GM23248 (cell line): Measurements from ENCODE around the gene ASAP2. TPM values are rescaled to one million over a fixed set of nuclear protein-coding genes. Genes with fewer than 3 reads are reported as not detected.

Experiments
- DNase-seq: peaks from one replicate; pipeline ENCODE4 v3.0.0-alpha.2; 2015
- H2AFZ ChIP-seq: fragments of 200-600 bp; sonication (generic); 2 replicates; pipeline ENCODE4 v1.6.1; 2016; ENCODE audit warnings: antibody characterized with exemption
- H3F3A ChIP-seq: fragments of 200-600 bp; sonication (generic); 2 replicates; pipeline ENCODE4 v1.6.1; 2016; ENCODE audit warnings: mild to moderate bottlenecking, antibody characterized with exemption, mixed run types; ENCODE audit not compliant: insufficient read depth
- H3K27ac ChIP-seq: fragments of 200-600 bp; sonication (generic); 2 replicates; pipeline ENCODE4 v1.5.1; 2016; ENCODE audit warnings: mild to moderate bottlenecking
- H3K27me3 ChIP-seq: fragments of 200-600 bp; sonication (generic); replicated peaks from 2 replicates; pipeline ENCODE4 v1.6.1; 2016; ENCODE audit warnings: mild to moderate bottlenecking; ENCODE audit not compliant: insufficient read depth
- H3K36me3 ChIP-seq: fragments of 200-600 bp; sonication (generic); 2 replicates; pipeline ENCODE4 v1.6.1; 2016; ENCODE audit warnings: low read depth, mild to moderate bottlenecking
- H3K4me1 ChIP-seq: fragments of 200-600 bp; sonication (generic); 2 replicates; pipeline ENCODE4 v1.6.1; 2016; ENCODE audit warnings: mild to moderate bottlenecking; ENCODE audit not compliant: insufficient read depth
- H3K4me2 ChIP-seq: fragments of 200-600 bp; sonication (generic); one replicate; pipeline ENCODE4 v1.6.1; 2016; ENCODE audit warnings: mild to moderate bottlenecking; ENCODE audit not compliant: unreplicated experiment
- H3K4me3 ChIP-seq: fragments of 200-600 bp; sonication (generic); 2 replicates; pipeline ENCODE4 v1.5.1; 2016; ENCODE audit warnings: mild to moderate bottlenecking
- H3K79me2 ChIP-seq: fragments of 200-600 bp; sonication (generic); 2 replicates; pipeline ENCODE4 v1.6.1; 2016; ENCODE audit warnings: mild to moderate bottlenecking; ENCODE audit not compliant: insufficient read depth
- H3K9ac ChIP-seq: fragments of 200-600 bp; sonication (generic); 2 replicates; pipeline ENCODE4 v1.6.1; 2016; ENCODE audit warnings: mild to moderate bottlenecking
- H3K9me2 ChIP-seq: fragments of 200-600 bp; sonication (generic); 2 replicates; pipeline ENCODE4 v1.6.1; 2016; ENCODE audit warnings: mixed run types, mild to moderate bottlenecking, moderate library complexity; ENCODE audit not compliant: insufficient read depth
- H3K9me3 ChIP-seq: fragments of 200-600 bp; sonication (generic); one replicate; pipeline ENCODE4 v1.6.1; 2017; ENCODE audit warnings: low read depth
- H4K20me1 ChIP-seq: fragments of 200-600 bp; sonication (generic); 2 replicates; pipeline ENCODE4 v1.6.0; 2016; ENCODE audit not compliant: insufficient read depth
- EZH2 ChIP-seq: fragments of 200-600 bp; sonication (generic); IDR thresholded peaks from 2 replicates; pipeline ENCODE4 v1.6.1; 2018; ENCODE audit warnings: antibody characterized with exemption, mild to moderate bottlenecking; ENCODE audit not compliant: insufficient read depth, poor library complexity, severe bottlenecking
- EZH2phosphoT487 ChIP-seq: fragments of 200-600 bp; sonication (generic); IDR thresholded peaks from 2 replicates; pipeline ENCODE4 v1.6.1; 2018; ENCODE audit warnings: antibody characterized with exemption, moderate library complexity, mild to moderate bottlenecking, low read depth; ENCODE audit not compliant: insufficient read depth
- WGBS, 2 experiments: methylation state at CpG; one replicate each; pipeline ENCODE4 v1.1.6; 2015 to 2017; ENCODE audit warnings: low lambda C conversion rate in 2 of 2, low coverage in 1 of 2; ENCODE audit errors: missing lambda C conversion rate in 2 of 2; 5-methylcytosine and 5-hydroxymethylcytosine counted together
- in situ Hi-C: fragments of 300-500 bp; cut with MboI; formaldehyde crosslinking; loops from 2 replicates; pipeline ENCODE4 v1.15.0; 2020
- polyA plus RNA-seq: library from polyadenylated mRNA; unstranded; fragments of >200 nt; fragmentation: Nextera tagmentation; extraction: Ambion mirVana; gene quantifications from 2 replicates; pipeline ENCODE4 v1.2.1, GENCODE V29; 2016
- total RNA-seq: library from RNA; depleted of rRNA; stranded (reverse); fragments of >200 nt; shearing (Covaris generic); gene quantifications from 2 replicates; pipeline ENCODE4 v1.2.3, GENCODE V29; 2014

Gene ASAP2
- total and polyA plus RNA-seq, 2 experiments from 2014 or later, result 8.8 to 49.6 TPM

DNA sequence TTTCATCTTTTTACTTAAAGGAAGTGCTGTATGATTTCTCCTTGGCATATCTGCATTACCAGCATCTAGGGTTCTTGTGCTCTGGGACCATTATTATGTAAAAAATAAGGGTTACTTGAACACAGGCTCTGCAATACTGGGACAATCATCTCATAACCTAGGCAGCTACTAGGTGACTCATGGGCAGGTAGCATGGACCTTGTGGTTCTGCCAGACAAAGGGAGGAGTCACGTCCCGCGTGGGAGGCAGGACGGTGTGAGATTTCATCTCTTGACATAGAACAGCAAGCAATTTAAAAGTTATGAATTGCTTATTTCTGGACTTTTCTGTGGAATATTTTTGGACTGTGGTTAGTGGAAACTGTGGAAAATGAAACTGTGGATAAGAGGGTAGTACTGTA lies 34.1 kb downstream of the ASAP2 start:
- Histone ChIP-seq H3K4me1 (peaks cover 51% of the 10 kb centered on the region), H3K4me2 (no peak overlapping the region), H3F3A (peaks cover 41% of the 10 kb centered on the region), H3K36me3 (no peaks in the 10 kb centered on the region), H3K9me3 (no peaks in the 10 kb centered on the region), H3K27me3 (no peaks in the 10 kb centered on the region), H4K20me1 (no peaks in the 10 kb centered on the region), H3K4me3 (no peak overlapping the region), H2AFZ (no peak overlapping the region), H3K27ac (no peak overlapping the region), H3K9me2 (no peaks in the 10 kb centered on the region), H3K79me2 (peaks cover 100% of the 10 kb centered on the region), H3K9ac (no peak overlapping the region)
- TF ChIP-seq EZH2 (no peak), EZH2phosphoT487 (no peak)
- in situ Hi-C loops, result no loop called here
- no peak for DNase-seq
- 84 to 87% methylated on average over 4 of the region's 4 CpGs for WGBS, 2 experiments

DNA sequence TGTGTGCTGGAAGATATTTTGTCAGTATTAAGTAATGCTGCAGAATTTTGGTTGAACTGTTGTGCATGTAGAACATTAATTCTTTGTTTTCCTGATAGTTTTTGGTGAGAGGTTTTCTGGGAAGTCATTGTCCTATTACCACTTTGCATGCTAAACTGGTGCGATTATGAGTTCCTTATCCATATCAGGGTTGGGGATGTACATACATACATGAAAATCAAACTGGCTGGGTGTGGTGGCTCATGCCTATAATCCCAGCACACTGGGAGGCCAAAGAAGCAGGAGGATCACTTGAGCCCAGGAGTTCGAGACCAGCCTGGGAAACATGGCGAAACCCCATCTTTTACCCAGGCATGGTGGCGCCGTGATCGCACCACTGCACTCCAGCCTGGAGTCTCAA lies 34.6 kb downstream of the ASAP2 start:
- H2AFZ ChIP-seq, result no peak overlapping the region
- TF ChIP-seq EZH2 (no peak), EZH2phosphoT487 (no peak)
- no peaks in the 10 kb centered on the region for H4K20me1 ChIP-seq
- H3K9me3 ChIP-seq, result no peaks in the 10 kb centered on the region
- H3K4me2 ChIP-seq, result no peak overlapping the region
- no peak overlapping the region for H3K4me3 ChIP-seq
- H3K27ac ChIP-seq, result no peak overlapping the region
- 98% methylated on average over 6 of the region's 6 CpGs for WGBS, 2 experiments
- H3K9me2 ChIP-seq, result no peaks in the 10 kb centered on the region
- peaks cover 46% of the 10 kb centered on the region for H3K4me1 ChIP-seq
- H3F3A ChIP-seq, result peaks cover 36% of the 10 kb centered on the region
- in situ Hi-C loops, result no loop called here
- H3K9ac ChIP-seq, result no peak overlapping the region
- no peaks in the 10 kb centered on the region for H3K27me3 ChIP-seq
- H3K36me3 ChIP-seq, result no peaks in the 10 kb centered on the region
- DNase-seq, result no peak
- peaks cover 100% of the 10 kb centered on the region for H3K79me2 ChIP-seq

DNA sequence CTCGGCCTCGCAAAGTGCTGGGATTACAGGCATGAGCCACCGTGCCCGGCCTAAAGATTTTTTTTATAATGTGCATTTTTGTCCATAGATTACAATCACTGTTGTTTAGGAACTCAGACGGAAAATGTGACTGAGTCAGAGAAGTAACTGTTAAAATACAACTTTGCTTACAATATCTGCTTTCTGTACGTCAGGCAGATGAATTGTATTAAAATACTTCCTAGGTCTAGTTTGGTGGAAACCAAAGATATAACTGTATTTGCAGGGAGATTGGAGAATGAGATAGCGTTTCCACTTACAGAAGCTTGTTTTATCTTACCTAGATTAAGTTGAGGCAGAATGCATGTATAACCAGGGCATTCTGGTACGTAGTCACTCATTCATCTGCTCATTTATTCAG lies 36.7 kb downstream of the ASAP2 start:
- Histone ChIP-seq H3K9me3 (no peaks in the 10 kb centered on the region), H3K36me3 (no peaks in the 10 kb centered on the region), H3K9me2 (no peaks in the 10 kb centered on the region), H3K79me2 (peaks cover 100% of the 10 kb centered on the region), H3K4me3 (no peak overlapping the region), H3F3A (peaks cover 23% of the 10 kb centered on the region), H4K20me1 (no peaks in the 10 kb centered on the region), H3K27ac (no peak overlapping the region), H3K4me1 (peaks cover 34% of the 10 kb centered on the region), H3K4me2 (no peak overlapping the region), H3K9ac (no peak overlapping the region), H3K27me3 (no peaks in the 10 kb centered on the region), H2AFZ (no peak overlapping the region)
- no peak for DNase-seq
- in situ Hi-C loops, result no loop called here
- TF ChIP-seq EZH2phosphoT487 (no peak), EZH2 (no peak)
- WGBS, 2 experiments, result 97 to 99% methylated on average over 8 of the region's 8 CpGs

DNA sequence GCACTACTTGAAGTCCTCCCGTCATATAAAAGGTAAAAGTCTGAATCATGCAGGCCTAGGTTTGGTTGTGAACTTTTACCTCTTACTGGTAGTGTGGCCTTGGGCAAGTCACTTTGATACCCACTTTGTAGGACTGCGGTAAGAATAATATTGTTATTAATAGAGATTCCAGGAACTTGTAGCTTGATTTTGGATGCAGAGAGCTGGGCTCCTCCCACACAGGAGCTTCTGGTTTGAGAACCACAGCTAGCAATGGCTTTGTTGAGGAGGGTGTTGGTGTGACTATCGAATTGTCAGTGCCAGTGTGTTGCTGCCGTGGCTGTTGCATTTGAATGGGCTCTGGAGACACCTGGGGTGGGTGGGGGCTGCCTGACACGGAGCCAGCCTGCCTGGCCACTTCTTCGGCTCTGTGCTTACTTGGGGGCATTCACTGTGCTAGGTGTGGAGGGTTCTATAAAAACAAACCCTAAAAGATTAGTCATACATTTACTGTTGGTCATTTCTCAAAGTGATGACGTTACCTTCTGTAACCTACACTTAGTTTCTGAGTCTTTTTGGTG lies 38.5 kb downstream of the ASAP2 start:
- WGBS, 2 experiments, result 89 to 90% methylated on average over 7 of the region's 7 CpGs
- Histone ChIP-seq H3K79me2 (peaks cover 100% of the 10 kb centered on the region), H3K9me3 (no peaks in the 10 kb centered on the region), H3K9ac (no peak overlapping the region), H3K27ac (no peak overlapping the region), H4K20me1 (no peaks in the 10 kb centered on the region), H3F3A (peaks cover 23% of the 10 kb centered on the region), H2AFZ (no peak overlapping the region), H3K4me3 (no peak overlapping the region), H3K4me2 (no peak overlapping the region), H3K36me3 (no peaks in the 10 kb centered on the region), H3K4me1 (peaks cover 42% of the 10 kb centered on the region), H3K9me2 (no peaks in the 10 kb centered on the region), H3K27me3 (no peaks in the 10 kb centered on the region)
- TF ChIP-seq EZH2phosphoT487 (no peak), EZH2 (no peak)
- in situ Hi-C loops, result no loop called here
- no peak for DNase-seq

DNA sequence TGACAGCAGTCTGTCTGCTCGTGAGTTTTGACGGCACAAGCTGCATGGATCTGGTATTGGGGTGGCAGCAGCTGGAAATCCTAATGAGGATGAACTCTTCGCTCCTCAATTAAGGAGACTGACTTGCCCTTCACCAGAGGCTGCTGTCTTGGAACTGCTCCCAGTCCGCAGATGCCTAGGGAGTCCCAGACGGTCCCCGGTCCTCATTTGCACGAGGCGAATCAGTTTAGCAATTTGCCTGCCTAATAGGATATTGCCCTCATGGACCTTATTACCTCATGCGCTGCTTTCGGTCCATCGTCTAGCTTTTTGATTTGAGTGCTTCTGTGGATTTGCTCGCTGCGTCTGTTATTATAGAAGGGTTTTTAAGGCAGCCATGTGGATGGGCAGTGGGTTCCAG lies 40.6 kb downstream of the ASAP2 start:
- peaks cover 44% of the 10 kb centered on the region for H3F3A ChIP-seq
- no peaks in the 10 kb centered on the region for H3K36me3 ChIP-seq
- H3K4me1 ChIP-seq, result peaks cover 50% of the 10 kb centered on the region
- H3K79me2 ChIP-seq, result peaks cover 99% of the 10 kb centered on the region
- no peak for DNase-seq
- TF ChIP-seq EZH2, result no peak
- no peak for TF ChIP-seq EZH2phosphoT487
- no peaks in the 10 kb centered on the region for H3K27me3 ChIP-seq
- in situ Hi-C loops, result no loop called here
- H4K20me1 ChIP-seq, result no peaks in the 10 kb centered on the region
- no peak overlapping the region for H3K4me3 ChIP-seq
- no peak overlapping the region for H3K9ac ChIP-seq
- 73 to 78% methylated on average over 13 of the region's 13 CpGs for WGBS, 2 experiments
- no peak overlapping the region for H3K4me2 ChIP-seq
- H3K9me2 ChIP-seq, result no peaks in the 10 kb centered on the region
- H2AFZ ChIP-seq, result no peak overlapping the region
- H3K27ac ChIP-seq, result no peak overlapping the region
- H3K9me3 ChIP-seq, result no peaks in the 10 kb centered on the region
